Urothelium cell line (cell line): ENCODE data around the gene CRTC1.

Experiments
- DNase-seq: peaks from one replicate; pipeline ENCODE4 v3.0.0; 2011; ENCODE audit warnings: low spot score, mixed read lengths
- FAIRE-seq: peaks from 2 replicates; lab custom pipeline; 2011; peaks lifted over from hg19 to GRCh38; lab: Jason Lieb, UNC

The CRTC1 gene

GRCh38 chr19:18697680-18698079, 14.2 kb downstream of the CRTC1 start:
- FAIRE-seq (no peak), DNase-seq (no peak)

- no peak for FAIRE-seq
- DNase-seq, result no peak
Measured at GRCh38 chr19:18698321-18699167, 15.1 kb downstream of the CRTC1 start.

- FAIRE-seq, result no peak
- no peak for DNase-seq
Measured at GRCh38 chr19:18699403-18700054, 16.0 kb downstream of the CRTC1 start.

GRCh38 chr19:18700501-18701249, 17.2 kb downstream of the CRTC1 start:
- DNase-seq (no peak), FAIRE-seq (no peak)

- no peak for FAIRE-seq
- DNase-seq, result no peak
Measured at GRCh38 chr19:18701250-18701608, 17.7 kb downstream of the CRTC1 start.

- FAIRE-seq (no peak), DNase-seq (no peak)
Measured at GRCh38 chr19:18704054-18704453, 20.6 kb downstream of the CRTC1 start.

- no peak for FAIRE-seq
- DNase-seq, result no peak
Measured at GRCh38 chr19:18704971-18705370, 21.5 kb downstream of the CRTC1 start.

- FAIRE-seq, result no peak
- no peak for DNase-seq
Measured at GRCh38 chr19:18708452-18709231, 25.2 kb downstream of the CRTC1 start.

- DNase-seq (no peak), FAIRE-seq (no peak)
Measured at GRCh38 chr19:18709546-18709945, 26.1 kb downstream of the CRTC1 start.

- FAIRE-seq (no peak), DNase-seq (no peak)
Measured at GRCh38 chr19:18710186-18710585, 26.7 kb downstream of the CRTC1 start.

- DNase-seq (no peak), FAIRE-seq (no peak)
Measured at GRCh38 chr19:18710996-18711751, 27.7 kb downstream of the CRTC1 start.

GRCh38 chr19:18711893-18712292, 28.4 kb downstream of the CRTC1 start:
- FAIRE-seq (no peak), DNase-seq (no peak)

GRCh38 chr19:18712981-18713380, 29.5 kb downstream of the CRTC1 start:
- no peak for DNase-seq
- FAIRE-seq, result no peak

GRCh38 chr19:18713550-18714117, 30.2 kb downstream of the CRTC1 start:
- no peak for FAIRE-seq

GRCh38 chr19:18715416-18715815, 31.9 kb downstream of the CRTC1 start:
- no peak for DNase-seq
- no peak for FAIRE-seq

More at GRCh38 chr19:18713550-18714117, 30.2 kb downstream of the CRTC1 start:
- DNase-seq, result no peak

- FAIRE-seq, result no peak
- no peak for DNase-seq
Measured at GRCh38 chr19:18716857-18717256, 33.4 kb downstream of the CRTC1 start.

GRCh38 chr19:18717601-18718000, 34.1 kb downstream of the CRTC1 start:
- no peak for FAIRE-seq
- no peak for DNase-seq

- DNase-seq, result no peak
Measured at GRCh38 chr19:18718015-18718526, 34.6 kb downstream of the CRTC1 start.

GRCh38 chr19:18718846-18719458, 35.5 kb downstream of the CRTC1 start:
- FAIRE-seq, result no peak
- no peak for DNase-seq

More at GRCh38 chr19:18718015-18718526, 34.6 kb downstream of the CRTC1 start:
- FAIRE-seq, result no peak
